Ovary (tissue), 3 donors: ENCODE results near the gene GSTT2.
"Not testable (repeated sequence)": the region's sequence is repeated elsewhere in the genome, so short reads cannot be mapped to it uniquely, and the experiment has no call there.

ENCODE experiments used
- EP300 ChIP-seq: sonication (generic); formaldehyde crosslinking; IDR thresholded peaks from one replicate; pipeline ENCODE4 v1.6.1; 2017; ENCODE audit warnings: antibody characterized with exemption
- POLR2A ChIP-seq: fragments of 450-650 bp; IDR thresholded peaks from one replicate; pipeline ENCODE4 v1.6.1; 2017; ENCODE audit warnings: antibody characterized with exemption, mild to moderate bottlenecking, moderate library complexity
- TF ChIP-seq, protein P1 (sequence below), 3 donors: fragments of 450-650 bp in 2 of 3; fragments of 200-600 bp in 1 of 3; IDR thresholded peaks; one replicate each; pipeline versions ENCODE4 v1.5.1 to v1.8.0; 2016 to 2022; ENCODE audit warnings: antibody characterized with exemption in 3 of 3, mild to moderate bottlenecking in 1 of 3
- donor health status: DM: no; HTN: no; CAD: no.

DNA sequence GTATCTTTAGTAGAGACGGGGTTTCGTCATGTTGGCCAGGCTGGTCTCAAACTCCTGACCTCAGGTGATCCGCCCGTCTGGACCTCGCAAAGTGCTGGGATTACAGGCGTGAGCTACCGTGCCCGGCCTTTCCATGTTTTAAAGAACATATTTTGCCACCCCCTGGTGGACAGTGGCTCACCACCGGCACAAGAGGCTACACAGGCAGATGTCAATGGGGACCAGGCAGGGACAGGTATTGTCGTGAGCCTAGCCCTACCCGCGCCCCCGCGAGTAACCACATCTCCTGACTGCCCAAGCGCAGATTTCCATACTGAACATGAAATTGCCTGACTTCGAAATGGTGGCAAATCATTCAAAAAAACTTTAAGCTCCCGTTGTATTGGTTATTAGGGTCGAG lies 13.8 kb upstream of the GSTT2 start:
- TF ChIP-seq, protein P1, sequence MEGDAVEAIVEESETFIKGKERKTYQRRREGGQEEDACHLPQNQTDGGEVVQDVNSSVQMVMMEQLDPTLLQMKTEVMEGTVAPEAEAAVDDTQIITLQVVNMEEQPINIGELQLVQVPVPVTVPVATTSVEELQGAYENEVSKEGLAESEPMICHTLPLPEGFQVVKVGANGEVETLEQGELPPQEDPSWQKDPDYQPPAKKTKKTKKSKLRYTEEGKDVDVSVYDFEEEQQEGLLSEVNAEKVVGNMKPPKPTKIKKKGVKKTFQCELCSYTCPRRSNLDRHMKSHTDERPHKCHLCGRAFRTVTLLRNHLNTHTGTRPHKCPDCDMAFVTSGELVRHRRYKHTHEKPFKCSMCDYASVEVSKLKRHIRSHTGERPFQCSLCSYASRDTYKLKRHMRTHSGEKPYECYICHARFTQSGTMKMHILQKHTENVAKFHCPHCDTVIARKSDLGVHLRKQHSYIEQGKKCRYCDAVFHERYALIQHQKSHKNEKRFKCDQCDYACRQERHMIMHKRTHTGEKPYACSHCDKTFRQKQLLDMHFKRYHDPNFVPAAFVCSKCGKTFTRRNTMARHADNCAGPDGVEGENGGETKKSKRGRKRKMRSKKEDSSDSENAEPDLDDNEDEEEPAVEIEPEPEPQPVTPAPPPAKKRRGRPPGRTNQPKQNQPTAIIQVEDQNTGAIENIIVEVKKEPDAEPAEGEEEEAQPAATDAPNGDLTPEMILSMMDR (IDR thresholded peaks at IDR 0.05), result not testable (repeated sequence)
- TF ChIP-seq POLR2A, EP300: not testable (repeated sequence)
